Activated CD8-positive, alpha-beta memory T cell treated with anti-CD3 and anti-CD28 coated beads, Interleukin-2, amount 50 U/mL, for 24 hours (primary cell): ENCODE data around the gene ERICH6B.

Source experiments
- DNase-seq: peaks from one replicate; pipeline ENCODE4 v3.0.0-alpha.2; 2020; ENCODE audit errors: extremely low read depth

Gene ERICH6B

DNA sequence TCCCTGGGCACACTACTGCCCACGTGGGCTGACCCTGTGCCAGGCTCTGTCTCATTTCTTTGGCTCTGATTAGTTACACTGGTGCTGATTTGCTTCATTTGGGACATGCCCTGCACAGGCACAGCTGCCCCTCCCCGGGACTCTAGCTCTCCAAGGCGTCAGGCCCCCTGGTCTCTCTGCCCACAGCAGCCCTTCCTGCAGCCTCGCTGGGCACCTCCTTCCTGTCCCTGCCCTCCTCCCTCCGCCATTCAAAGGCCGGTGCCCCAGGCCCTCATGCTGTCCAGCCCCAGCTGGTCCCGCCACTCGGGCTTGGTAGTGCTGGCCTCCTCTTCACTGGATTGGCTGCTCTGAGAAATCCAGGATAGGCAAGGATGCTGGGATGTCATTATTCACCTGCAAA, 73.1 kb downstream of the ERICH6B start:
- DNase-seq: no peak

DNA sequence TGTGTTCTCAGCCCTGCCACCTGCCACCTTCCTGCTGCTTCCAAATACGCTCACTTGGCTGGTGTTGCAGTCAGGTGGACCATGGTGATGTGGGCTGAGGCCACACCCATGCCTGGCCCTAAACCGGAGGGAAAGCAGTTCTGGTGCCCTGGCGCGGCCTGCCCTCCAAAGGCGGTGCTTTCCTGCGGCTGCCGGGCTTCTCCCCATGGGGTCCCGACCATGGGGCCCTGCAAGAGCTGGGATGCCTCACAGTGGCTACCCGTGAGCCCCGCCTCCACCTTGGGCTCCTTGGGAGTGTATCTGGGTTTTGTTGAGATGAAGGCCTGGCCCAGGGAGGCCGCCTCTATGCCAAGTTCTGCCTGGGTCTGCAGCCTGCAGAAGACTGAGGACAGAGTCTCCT, 73.7 kb downstream of the ERICH6B start:
- DNase-seq: no peak

DNA sequence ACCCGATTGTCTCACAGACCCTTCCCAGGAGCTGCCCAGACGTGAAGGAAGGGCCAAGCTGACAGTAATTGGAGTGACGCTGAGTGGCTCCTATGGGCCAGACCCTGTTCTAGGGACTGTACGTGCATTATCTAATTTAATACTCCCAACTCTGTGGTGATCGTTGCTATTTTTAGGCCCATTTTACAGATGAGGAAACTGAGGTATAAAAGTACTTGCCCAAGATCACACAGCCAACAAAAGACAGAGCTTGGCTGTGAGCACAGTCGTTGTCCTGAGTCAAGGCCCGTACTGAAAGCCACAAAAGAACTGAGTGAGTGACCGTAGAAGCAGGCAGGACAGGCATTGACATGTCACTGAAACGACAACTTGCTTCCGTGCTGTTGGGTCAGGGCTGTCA, 74.7 kb downstream of the ERICH6B start:
- no peak for DNase-seq

DNA sequence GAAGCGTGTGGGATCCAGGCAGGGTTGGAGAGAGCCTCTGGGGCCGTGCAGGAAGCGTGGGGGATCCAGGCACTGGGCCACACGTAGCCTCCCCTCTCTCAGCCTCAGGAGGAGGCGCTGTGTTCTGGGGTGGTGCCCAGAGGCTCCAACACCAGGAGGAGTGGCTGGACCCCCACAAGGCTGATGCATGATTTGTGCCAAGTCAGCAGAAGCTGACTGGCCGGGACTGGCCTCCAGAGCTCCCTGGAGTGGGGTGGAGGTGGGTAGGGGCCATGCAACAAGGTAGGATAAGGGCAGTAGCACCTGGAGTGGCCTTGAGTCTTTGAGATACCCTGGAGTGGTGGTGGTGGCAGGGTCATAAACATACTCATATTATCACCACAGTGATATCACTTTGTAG, 75.3 kb downstream of the ERICH6B start:
- DNase-seq: no peak

DNA sequence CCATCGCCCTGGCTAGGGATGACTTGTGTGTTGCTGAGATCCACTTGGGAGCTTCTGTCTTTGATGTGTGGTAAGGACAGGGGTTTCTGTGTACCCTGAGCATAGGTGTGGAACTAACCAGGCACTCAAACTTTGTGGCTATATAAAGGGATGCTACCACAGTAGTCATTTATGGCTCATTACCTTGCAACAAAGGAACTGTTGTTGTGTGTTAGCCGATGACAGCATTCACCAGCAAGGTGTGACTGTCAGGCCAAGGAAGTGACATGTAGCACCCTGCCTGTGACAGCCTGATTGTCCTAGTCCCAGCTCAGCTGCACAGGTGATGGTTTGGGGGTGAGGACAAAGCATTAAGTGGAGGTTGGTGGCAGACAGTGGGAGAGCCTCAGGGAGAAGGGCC, 77.2 kb downstream of the ERICH6B start:
- DNase-seq: no peak

DNA sequence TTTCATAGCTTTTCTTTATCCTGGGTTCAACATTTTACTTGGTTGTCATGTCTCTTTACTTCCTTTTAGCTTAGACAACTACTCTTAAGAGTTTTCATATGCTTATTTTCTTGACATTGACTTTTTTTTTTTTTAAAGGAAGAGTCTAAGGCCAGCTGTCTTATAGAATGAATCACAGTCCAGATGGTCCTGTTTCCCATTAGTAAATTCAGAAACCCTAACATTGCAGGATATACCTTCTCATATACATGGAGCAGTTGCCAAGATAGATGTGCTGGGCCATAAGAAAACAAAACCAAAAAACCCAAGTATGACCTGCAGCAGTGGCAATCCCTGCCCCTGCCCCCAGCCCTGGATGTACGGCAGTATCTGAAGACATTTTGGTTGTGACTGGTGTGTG, 78.0 kb downstream of the ERICH6B start:
- no peak for DNase-seq

DNA sequence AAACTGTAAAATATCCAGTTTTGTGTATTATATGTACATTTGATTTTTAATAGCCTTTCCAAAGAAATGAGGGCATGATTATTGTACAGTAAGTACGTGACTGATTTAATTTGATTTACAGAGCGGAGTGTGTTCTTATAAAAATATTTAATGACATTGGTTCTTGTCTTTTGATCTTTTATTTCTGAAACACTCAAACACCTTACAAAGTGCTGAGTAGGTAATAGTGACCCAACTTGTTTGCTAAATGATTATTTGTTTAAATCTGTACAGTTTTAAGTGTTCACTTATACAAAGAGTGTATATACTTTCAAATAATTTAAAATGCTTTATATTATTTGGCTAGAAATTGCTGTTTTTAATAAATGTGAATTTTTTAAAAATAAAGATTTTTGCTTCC, 79.3 kb downstream of the ERICH6B start:
- no peak for DNase-seq

DNA sequence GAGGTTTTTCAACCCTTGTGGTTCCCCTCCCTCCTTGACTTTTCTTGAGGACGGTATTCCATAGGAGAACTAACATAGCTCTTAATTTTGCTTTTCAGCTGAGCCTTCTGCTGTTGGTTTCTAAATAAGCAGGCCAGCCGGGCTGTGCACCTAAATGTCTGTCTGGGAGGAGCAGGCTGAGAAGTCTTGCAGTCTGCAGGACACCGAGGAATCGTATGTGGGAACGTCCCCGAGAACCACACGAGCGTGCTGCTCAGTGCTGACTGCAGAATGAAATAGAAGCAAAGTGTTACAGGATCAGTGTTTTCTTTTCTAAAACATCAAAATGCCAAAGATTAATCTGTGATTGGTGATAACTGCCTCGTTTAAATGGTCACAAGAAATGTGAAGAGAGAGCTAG, 80.9 kb downstream of the ERICH6B start:
- DNase-seq: no peak

DNA sequence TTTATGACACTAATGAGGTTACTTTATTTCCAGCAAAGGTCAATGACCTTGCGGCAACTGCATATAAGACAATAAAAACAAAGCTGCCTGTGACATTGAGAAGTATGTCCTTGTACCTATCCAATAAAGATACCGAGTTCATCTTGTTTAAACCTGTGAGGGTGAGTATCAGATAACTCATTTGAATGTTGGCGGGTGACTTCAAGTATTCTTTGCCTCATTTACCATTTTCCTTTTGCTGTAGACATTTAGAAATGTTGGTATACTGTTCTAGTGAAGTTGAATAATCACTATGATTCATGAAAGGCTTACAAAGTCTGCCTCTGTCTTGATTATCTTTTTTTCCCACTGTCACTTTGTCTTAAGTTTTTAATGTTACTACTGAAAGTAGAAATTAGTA, 85.8 kb downstream of the ERICH6B start:
- DNase-seq: no peak

DNA sequence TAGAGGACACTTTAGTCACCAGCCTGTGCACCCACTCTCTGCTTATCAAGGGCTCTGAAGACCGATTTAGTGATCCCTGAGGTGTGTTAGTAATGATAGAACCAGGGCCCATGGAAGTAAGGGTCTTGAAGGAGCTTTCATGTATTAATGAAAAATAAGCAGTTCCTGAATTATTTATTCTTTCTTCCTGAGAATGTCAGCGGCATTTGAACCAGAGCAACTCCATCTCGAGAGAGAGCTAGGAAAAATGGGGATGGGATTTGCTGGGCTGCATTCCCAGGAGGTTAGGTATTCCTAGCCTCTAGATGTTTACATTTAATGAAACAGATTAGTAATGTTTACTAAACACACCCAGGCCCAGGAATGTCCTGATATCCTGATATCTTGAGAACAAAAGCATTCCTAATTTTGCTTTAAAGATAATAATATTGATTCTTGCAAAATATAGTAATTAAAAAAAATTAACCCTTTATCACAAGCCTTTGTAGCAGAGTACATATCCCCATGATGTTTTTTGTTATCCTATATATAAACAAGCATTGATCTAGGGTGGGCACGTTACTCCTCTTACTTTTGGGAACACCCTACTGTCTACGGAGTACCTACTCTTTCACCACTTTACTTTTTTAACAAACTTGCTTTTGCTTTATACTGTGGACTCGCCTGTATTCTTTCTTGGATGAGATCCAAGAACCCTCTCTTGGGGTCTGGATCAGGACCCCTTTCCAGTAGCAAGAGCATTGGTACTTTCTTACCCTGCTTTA, 87.7 kb downstream of the ERICH6B start:
- no peak for DNase-seq

DNA sequence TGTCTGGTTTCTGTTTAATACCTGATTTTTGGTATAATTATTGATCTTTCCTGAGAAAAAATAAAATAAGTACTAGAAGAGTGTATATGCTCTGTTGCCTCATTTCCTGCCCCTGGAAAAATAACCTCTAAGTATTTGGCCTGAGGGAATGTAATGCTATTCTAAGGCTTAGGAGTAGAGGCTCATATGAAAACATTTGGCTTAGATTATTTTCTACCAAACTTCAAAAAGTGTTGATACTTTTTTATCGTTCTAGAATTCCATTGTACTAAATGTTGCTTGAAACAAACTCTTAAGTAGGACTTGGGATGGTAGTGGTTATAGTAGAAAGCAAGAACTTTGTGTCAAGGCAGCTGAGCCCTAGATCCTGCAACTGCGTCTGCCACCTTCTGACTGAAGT, 93.0 kb downstream of the ERICH6B start:
- no peak for DNase-seq

DNA sequence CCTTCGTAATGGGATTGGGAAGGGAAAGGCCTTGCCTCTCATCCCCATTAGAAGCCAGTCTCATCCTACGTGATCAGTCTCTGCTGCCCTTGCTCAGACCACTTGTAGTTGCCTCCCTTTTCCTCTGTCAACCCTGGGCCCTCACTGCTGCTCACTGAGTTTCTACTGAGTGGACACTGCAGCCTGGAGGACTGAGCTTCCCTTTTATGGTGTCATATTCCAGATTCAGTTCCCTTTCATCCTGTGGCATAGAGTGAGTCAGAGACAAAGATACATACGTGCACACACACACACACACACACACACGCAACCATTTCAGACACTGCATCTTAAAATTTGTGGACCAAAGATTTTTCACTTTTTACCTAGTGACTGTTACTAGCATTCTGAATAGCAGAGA, 94.2 kb downstream of the ERICH6B start:
- DNase-seq: no peak

DNA sequence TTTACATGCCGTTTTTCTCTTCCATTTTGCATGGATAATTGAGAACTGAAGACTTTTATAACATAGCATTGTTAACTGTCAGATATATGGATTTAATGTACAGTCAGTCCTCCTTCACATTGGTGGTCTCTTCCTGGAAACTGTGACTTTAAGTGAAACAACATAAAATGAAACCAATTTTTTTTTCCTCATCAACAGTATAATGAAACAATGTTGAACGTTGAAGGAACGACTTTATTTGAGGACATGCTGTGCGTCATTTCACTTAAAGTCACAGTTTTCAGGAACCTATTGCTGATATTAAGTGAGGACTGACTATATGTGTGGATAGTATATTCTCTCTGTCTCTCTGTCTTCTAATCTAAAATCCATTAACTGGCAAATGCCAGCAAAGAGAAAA, 96.0 kb downstream of the ERICH6B start:
- no peak for DNase-seq

DNA sequence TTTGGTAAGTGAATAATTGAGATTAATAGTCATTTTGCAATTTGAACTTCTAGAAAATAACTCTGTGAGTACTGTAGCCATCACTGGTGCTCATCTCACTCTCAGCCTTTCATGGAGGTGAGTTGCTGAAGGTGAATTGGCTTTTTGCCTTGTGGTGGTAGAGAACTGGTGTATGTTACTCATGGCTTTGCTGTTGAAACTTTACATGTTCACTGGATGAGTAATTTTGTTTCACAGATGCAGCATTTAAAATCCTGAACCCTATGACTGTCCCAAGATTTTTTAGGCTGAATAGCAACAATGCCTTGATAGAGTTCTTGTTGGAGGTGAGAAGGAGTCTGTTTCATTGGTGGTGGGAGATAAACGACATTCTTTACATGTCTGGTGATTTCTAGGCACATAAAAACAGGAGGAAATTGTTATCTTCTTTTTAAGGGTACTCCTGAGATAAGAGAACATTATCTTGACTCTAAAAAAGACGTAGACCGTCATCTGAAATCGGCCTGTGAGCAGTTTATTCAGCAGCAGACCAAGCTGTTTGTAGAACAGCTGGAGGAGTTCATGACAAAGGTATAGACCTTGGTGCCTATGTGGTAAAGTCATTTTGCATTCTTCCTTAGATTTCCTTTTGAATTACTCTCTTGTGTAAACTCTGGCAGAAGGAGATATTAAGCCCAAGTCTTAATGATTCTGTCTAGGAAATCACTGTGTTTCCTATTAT, 96.9 kb downstream of the ERICH6B start:
- no peak for DNase-seq

DNA sequence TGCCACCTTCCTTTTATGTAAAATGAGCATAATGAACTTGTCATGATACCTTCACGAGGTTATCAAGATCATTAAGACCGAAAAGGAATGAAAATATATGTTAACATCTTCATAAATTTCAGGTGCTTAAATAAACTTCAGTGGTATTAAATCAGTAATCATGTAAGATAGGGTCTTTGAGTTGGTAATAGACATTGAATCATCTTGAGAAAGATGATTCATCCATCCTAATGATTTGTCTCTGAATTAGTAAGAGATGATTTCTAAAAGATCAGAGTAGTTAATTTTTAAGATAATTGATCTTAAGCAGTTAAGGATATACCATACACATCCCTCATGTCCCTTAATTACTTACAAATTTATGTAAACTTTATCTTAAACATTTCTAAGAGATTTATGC, 98.8 kb downstream of the ERICH6B start:
- no peak for DNase-seq

DNA sequence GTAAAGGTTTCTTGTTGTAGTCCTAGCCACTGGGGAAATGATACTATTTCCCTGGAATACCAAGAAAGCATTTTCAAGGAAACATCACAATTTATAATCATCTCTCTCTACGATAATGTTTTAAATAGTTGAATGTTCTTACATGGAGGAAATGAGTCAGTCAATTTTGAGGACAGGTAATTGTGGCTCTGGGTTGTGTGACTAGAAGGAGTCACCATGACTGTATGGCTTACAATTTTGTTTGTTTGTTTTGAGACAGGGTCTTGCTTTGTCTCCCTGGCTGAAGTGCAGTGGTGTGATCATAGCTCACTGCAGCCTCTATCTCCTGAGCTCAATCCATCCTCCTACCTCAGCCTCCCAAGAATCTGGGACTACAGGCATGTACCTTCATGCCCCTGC, 103.4 kb downstream of the ERICH6B start:
- DNase-seq: no peak

DNA sequence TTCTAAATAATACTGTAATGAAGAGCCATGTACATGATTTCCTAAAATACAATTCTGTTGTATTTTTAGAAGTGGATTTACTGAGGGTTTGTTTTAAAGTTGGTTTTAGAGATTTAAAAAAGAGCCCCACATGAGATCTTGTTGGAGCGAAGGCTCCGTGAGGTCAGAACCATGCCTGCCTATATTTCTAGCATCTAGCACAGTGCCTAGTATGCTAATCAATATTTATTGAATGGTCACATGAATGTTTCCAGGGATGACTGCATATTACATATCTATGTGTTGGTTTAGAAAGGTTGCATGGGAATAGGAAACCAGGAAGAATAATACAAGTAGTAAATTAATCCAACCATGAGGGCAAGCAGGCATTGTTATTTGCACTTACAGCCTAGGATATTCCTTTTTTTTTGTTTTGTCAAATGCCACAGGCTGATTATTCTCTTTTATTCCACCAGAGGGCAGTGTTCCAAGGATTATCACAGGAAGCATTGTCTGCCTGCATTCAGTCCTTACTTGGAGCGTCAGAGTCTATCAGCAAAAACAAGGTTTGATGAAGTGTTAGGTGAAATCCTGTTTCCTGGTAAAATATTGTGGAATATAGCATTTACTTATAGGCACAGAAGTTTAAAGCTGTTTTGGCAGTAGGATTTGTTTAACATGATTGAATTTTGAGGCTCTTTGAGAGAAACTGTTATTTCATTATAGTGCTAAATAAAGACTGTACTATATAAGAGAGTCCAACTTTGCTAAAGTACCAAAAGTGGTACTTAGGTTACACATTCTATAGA, 104.0 kb downstream of the ERICH6B start:
- DNase-seq: no peak

DNA sequence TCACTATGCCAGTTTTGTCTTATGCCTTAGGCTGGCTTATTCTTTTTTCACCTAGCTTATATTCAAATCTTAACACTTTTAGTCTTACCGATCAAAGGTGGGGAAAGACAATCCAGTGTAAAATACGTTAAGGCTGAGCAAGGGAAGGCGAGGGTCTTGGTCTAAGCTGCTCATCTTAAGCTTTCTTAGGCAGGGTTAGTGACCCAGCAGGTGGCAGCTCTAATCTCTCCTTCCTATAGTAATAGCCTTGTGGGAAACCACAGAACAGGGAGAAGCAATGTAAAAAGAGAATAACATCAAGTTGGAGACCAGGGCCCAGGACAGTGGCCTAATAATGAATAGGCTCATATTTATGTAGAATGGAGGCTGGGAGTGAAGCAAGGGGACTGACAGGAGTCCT, 104.9 kb downstream of the ERICH6B start:
- DNase-seq: no peak

DNA sequence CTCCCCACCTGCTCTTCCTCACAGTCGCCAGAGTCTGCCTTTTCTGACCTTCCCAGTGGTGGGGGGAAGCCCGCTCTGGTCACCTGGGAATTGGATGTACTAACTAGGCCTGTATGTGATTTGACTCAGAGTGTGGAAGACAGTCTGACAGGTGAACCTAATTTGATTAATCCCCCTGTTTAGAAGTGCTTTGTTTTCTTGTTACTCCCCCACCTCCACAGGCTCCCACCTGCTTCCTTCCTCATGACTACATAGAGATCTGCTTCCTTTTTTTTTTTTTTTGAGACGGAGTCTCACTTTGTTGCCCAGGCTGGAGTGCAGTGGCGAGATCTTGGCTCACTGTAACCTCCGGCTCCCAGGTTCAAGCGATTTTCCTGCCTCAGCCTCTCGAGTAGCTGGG, 106.8 kb downstream of the ERICH6B start:
- DNase-seq: no peak

DNA sequence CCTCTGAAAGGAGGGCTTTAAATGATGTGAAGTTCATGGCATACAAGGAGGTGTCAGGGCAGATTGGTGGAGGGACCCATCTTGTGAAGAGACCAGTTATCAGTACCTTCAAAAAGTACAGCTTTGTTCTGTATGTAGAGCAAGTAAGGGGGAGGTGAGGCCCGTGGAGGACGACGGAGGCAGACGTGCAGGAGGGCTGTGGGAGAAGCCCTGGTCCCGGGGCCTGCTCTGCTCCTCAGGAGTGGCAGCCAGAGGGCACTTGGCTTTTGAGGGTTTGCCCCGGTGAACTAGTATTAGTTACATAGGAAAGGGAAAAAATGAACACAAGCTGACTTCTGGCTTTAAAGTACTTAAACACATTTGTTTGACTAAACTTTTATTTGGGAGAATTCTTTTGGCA, 108.7 kb downstream of the ERICH6B start:
- no peak for DNase-seq

DNA sequence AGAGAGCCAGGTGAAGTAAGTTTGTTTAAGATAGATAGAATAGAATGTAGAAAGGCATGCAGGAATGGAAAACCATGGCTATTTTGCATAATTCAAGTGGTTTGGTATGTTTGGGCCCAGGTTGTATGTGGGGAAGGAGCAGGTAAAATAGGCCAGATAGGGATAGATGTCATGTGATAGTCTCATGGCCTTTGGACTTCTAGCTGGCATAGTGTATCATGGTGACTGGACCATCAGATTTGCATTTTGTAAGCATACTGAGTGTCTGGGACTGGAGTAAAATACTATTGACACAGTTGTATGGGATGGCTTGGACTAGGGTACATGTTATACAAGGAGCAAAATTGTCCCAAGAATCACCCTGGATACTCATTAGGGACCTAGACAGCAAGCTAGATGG, 111.9 kb downstream of the ERICH6B start:
- no peak for DNase-seq

DNA sequence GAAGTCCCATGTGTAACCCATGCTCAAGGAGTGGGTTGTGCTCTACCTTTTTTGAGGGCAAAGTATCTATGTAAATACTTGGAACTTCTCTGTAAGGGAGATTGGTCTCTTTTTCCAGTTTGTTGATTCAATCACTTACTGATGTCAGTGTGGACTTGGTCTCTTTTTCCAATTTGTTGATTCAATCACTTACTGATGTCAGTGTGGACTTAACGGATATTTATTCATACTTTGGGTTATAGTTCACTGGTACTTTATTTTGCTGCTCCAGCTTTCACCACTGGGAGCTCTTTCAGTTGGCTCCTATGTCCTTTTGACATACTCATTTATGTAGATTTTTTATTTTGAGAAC, 114.4 kb downstream of the ERICH6B start:
- DNase-seq: no peak
